Measurements from ENCODE around the gene CTSD.

DNA sequence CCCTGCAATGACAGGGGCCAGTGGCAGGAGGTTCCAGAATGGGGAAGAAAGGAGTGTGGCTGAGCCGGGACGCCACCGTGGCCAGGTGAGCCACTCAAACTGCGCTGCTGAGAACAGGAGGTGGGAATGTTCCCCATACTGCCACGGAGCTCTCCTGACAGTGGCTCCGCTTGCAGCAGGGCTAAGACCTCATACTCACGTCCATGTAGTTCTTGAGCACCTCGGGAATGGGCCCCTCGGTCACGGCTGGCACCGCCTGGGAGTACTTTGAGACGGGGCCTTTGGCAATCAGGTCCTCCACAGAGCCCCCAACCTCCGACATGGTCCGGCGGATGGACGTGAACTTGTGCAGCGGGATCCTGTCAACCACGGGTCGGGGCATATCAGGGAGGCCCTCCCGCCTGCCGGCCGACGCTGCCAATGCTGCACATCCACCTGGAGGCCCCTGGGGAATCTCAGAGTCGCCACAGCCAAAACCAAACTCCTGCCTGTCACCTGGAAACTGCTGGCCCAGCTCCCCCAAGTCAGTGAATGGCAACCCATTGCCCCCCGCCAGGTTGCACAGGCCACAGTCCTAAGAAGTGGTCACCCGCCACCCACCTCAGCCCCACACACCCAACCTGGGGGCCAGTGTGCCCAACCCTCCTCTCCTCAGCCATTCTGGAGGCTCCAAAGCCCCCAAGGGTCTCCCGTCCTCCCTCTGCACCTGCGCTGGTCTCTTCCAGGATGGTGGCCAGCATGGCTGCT lies 2.4 kb downstream of the CTSD start:
- no peak for TF ChIP-seq POLR2A (IDR thresholded peaks at IDR 0.05)
- TF ChIP-seq, protein P1, sequence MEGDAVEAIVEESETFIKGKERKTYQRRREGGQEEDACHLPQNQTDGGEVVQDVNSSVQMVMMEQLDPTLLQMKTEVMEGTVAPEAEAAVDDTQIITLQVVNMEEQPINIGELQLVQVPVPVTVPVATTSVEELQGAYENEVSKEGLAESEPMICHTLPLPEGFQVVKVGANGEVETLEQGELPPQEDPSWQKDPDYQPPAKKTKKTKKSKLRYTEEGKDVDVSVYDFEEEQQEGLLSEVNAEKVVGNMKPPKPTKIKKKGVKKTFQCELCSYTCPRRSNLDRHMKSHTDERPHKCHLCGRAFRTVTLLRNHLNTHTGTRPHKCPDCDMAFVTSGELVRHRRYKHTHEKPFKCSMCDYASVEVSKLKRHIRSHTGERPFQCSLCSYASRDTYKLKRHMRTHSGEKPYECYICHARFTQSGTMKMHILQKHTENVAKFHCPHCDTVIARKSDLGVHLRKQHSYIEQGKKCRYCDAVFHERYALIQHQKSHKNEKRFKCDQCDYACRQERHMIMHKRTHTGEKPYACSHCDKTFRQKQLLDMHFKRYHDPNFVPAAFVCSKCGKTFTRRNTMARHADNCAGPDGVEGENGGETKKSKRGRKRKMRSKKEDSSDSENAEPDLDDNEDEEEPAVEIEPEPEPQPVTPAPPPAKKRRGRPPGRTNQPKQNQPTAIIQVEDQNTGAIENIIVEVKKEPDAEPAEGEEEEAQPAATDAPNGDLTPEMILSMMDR (IDR thresholded peaks at IDR 0.05): no peak
